GM18505 (cell line): ENCODE data around the gene SIN3B.
"Not testable (repeated sequence)": the region's sequence is repeated elsewhere in the genome, so short reads cannot be mapped to it uniquely, and the experiment has no call there.

Source experiments
- ATAC-seq: cut with Tn5 transposase; IDR thresholded peaks from one replicate; pipeline ENCODE4 v1.9.1; 2021; ENCODE audit not compliant: unreplicated experiment
- POLR2A ChIP-seq: IDR thresholded peaks from 4 replicates; pipeline ENCODE4 v1.6.1; 2011; ENCODE audit warnings: borderline replicate concordance; ENCODE audit not compliant: insufficient read depth, insufficient read length; ENCODE audit errors: extremely low read depth

Gene SIN3B

GRCh38 chr19:16829010-16829821, at the start of gene SIN3B:
SIN3B (plus strand) TSS chr19:16829398; CDS start chr19:16829421, 23 bp downstream.
- peak; percentile 82 for TF ChIP-seq POLR2A
- ATAC-seq: peak; percentile 72

DNA sequence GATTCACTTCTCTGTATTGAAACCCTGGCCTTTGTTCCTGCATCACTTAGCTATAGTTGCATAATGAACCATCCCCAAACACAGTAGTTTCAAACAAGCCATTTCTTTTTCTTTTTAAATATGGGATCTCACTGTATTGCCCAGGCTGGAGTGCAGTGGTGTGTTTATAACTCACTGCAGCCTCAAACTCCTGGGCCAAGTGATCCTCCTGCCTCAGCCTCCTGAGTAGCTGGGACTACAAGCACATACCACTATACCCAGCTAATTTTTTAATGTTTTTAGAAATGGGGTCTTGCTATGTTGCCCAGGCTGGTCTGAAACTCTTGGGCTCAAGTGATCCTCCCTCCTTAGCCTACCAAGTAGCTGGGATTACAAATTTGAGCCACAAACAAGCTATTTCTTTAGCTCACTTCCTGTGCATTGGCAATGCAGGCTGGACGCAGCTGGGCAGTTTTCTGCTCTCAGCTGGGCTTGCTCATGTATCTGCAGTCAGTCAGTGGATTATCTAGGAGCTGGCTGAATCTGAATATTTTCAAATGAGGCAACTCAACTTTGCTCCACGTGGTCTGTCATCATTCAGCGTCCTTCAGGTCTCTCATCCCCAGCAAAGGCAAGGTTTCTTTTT, 49.5 kb upstream of the SIN3B start:
- no peak for ATAC-seq
- no peak for TF ChIP-seq POLR2A

- no peak for ATAC-seq
- TF ChIP-seq POLR2A: no peak
Measured at GRCh38 chr19:16782719-16783118, 46.5 kb upstream of the SIN3B start.

GRCh38 chr19:16788479-16788878, 40.7 kb upstream of the SIN3B start:
- no peak for TF ChIP-seq POLR2A
- ATAC-seq: no peak

- ATAC-seq: no peak
- TF ChIP-seq POLR2A: no peak
Measured at GRCh38 chr19:16789238-16789637, 40.0 kb upstream of the SIN3B start.

DNA sequence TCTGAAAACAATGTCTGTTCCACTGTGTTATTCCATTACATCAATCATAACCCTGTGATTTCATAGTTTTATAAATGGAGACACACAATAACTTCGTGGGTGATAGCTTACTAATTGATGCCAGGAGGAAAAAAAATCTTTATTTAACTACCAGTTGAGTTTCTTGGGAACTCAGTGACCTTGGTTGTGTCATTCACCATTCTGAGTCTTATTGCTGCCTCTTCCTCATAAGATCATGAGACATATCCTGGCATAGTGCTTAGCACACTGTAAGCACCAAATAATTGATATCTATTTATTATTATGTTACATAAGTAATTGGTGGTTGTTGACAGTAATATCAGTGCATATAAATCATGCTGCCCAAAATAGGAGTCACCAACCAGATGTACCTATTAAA, 39.1 kb upstream of the SIN3B start:
- no peak for ATAC-seq
- TF ChIP-seq POLR2A: no peak

DNA sequence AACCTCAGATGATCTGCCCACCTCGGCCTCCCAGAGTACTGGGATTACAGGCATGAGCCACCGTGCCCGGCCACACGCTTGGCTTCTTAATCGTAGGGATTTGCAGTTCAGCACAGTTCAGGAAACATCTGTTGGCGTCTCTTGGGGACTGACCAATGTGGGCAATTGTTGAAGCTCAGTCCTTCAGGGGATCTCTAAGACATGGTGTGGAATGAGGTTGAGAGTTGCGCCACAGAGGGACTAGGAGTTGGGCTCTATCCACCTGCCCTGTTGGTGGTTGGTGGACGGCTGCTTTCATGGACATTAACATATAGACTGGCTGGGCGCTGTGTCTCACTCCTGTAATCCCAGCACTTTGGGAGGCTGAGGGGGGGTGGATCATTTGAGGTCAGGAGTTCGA, 37.3 kb upstream of the SIN3B start:
- TF ChIP-seq POLR2A: no peak
- no peak for ATAC-seq

DNA sequence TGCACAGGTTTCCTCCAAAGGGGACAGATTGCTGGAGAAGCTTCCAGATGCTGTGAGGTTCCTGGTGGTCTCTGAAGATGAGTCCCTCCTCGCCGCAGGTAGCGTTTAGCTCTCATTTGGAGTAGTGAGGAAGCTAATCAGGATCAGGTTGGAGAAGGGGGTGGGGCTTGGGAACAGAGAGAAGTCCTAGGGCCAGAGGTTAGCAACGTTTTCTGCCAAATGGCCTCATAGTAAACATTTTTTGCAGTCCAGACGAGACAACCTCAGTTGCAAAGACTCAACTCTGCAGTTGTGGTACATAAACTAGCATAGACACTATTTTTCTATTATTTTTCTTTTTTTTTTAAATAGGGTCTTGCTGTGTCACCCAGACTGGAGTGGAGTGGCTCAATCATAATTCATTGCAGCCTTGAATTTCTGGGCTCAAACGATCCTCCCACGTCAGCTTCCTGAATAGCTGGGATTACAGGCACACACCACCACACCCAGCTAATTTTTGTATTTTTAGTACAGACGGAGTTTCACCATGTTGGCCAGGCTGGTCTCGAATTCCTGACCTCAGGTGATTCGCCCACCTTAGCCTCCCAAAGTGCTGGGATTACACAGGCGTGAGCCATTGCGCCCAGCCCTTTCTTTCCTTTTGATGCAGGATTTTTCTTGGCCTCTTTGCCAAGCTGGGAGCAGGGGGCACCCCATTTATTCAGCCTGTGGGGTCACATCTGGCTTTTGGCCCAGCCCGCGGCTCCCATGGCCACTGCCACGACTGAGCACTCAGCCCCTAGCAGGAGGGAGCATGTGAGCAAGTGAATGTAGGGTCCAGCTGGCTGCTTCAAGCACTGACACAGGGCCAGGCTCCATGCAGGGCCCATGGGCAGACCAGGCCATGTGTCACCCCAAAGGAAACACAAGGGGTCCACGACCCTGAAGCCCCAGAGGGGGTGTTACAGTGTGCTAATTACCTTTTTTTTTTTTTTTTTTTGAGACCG, 34.4 kb upstream of the SIN3B start:
- no peak for TF ChIP-seq POLR2A
- no peak for ATAC-seq

- no peak for TF ChIP-seq POLR2A
- no peak for ATAC-seq
Measured at GRCh38 chr19:16795731-16796130, 33.5 kb upstream of the SIN3B start.

- TF ChIP-seq POLR2A: no peak
- ATAC-seq: no peak
Measured at GRCh38 chr19:16797876-16798275, 31.3 kb upstream of the SIN3B start.

DNA sequence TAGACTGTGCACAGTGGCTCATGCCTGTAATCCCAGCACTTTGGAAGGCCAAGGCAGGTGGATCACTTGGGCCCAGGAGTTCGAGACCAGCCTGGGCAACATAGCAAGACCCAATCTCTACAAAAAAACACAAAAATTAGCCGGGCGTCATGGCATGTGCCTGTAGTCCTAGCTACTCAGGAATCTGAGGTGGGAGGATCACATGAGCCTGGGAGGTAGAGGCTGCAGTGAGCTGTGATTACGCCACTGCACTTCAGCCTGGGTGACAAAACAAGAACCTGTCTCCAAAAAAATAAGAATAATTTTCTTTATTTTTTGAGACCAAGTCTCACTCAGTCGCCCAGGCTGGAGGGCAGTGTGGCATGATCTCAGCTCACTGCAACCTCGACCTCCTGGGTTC, 30.9 kb upstream of the SIN3B start:
- not testable (repeated sequence) for ATAC-seq

- no peak for ATAC-seq
- no peak for TF ChIP-seq POLR2A
Measured at GRCh38 chr19:16799740-16800139, 29.5 kb upstream of the SIN3B start.

- no peak for TF ChIP-seq POLR2A
- ATAC-seq: no peak
Measured at GRCh38 chr19:16801600-16802013, 27.6 kb upstream of the SIN3B start.
